ENCODE results near the gene DLG2. TPM values are rescaled to one million over a fixed set of nuclear protein-coding genes. Genes with fewer than 3 reads are reported as not detected.
"Not testable (repeated sequence)": the region's sequence is repeated elsewhere in the genome, so short reads cannot be mapped to it uniquely, and the experiment has no call there.

DLG2 gene
- total RNA-seq, 1 donor from 2014 or later = 0.26 TPM

DNA sequence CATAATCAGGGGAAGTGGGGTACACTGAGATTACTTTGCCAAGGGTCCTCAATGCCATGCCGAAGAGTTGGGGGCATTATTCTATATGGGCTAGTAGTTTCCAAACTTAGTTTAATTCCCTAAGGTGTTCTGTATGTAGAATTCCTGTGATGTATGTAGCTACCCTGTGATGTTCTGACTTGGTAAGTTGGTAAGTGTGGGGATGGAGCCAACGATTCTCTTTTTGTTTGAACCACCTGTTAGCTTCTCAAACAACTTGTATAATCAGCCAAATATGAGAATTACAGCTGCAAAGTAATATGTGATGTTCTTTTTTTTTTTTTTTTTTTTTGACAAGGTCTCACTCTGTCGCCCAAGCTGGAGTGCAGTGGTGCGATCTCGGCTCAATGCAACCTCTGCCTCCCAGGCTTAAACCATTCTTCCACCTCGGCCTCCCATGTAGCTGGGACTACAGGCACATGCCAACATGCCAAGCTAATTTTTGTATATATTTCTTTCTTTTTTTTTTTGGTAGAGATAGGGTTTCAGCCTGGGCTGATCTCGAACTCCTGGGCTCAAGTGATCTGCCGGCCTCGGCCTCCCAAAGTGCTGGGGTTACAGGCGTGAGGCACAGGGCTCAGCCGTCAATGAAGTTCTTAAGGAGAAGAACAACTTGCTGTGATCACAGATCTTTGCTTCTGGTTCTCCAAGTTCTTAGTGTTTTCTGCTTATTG lies 2025.8 kb downstream of the DLG2 start:
- DNase-seq (ENCODE audit: low read depth) (no peak), FAIRE-seq (no peak)
- Histone ChIP-seq H3K27me3 (ENCODE audit: control insufficient read depth, insufficient read depth, low read length) (no peaks in the 10 kb centered on the region), H3K4me3 (ENCODE audit: low read depth, low read length) (no peak overlapping the region), H3K36me3 (ENCODE audit: control insufficient read depth, insufficient read depth, low read length) (no peaks in the 10 kb centered on the region)
- TF ChIP-seq, protein P1, sequence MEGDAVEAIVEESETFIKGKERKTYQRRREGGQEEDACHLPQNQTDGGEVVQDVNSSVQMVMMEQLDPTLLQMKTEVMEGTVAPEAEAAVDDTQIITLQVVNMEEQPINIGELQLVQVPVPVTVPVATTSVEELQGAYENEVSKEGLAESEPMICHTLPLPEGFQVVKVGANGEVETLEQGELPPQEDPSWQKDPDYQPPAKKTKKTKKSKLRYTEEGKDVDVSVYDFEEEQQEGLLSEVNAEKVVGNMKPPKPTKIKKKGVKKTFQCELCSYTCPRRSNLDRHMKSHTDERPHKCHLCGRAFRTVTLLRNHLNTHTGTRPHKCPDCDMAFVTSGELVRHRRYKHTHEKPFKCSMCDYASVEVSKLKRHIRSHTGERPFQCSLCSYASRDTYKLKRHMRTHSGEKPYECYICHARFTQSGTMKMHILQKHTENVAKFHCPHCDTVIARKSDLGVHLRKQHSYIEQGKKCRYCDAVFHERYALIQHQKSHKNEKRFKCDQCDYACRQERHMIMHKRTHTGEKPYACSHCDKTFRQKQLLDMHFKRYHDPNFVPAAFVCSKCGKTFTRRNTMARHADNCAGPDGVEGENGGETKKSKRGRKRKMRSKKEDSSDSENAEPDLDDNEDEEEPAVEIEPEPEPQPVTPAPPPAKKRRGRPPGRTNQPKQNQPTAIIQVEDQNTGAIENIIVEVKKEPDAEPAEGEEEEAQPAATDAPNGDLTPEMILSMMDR (IDR thresholded peaks at IDR 0.05; ENCODE audit: insufficient read depth, low read length, severe bottlenecking) = no peak

DNA sequence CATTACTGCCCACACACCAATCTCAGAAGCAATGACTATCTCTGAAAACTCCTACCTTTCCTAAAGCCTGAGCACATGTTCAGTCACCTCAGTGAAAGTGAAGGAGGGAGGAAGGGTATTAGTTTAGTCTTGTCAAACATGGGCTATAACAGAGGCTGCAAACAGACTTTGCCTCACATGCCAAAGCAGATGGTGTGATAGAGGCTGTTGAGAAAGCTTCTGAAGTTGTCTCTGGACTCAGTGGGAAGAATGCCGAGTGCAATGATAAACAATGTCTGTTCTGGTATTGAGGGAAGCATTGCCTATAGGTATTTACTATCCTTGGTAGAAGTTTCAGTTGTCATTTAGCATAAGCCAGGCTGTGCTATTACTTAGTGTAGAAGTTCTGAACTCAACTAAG lies 2026.5 kb downstream of the DLG2 start:
- Histone ChIP-seq H3K27me3 (ENCODE audit: control insufficient read depth, insufficient read depth, low read length) (no peaks in the 10 kb centered on the region), H3K36me3 (ENCODE audit: control insufficient read depth, insufficient read depth, low read length) (no peaks in the 10 kb centered on the region), H3K4me3 (ENCODE audit: low read depth, low read length) (no peak overlapping the region)
- TF ChIP-seq, protein P1 (IDR thresholded peaks at IDR 0.05; ENCODE audit: insufficient read depth, low read length, severe bottlenecking) = no peak
- no peak for DNase-seq (ENCODE audit: low read depth)
- no peak for FAIRE-seq

DNA sequence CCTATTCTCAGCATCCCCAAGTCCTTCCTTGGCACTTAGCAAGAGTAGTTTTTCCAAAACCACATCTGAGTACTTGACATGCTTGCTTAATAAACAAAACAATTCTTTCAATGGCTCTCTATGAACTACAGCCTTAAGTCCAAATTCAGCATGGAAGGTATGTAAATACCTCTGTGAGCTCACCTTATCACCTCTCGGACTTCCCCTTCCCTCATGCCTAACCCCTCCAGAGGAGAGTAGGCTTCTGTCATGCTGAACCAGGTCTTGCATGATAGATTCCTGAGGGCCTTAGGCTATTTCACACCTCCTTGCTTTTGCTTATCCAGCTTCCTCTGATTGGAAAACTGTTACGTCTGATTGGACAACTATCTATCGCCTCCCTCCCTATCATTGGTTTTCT lies 2028.1 kb downstream of the DLG2 start:
- DNase-seq (ENCODE audit: low read depth) (no peak), FAIRE-seq (no peak)
- TF ChIP-seq, protein P1 (IDR thresholded peaks at IDR 0.05; ENCODE audit: insufficient read depth, low read length, severe bottlenecking) = no peak
- no peaks in the 10 kb centered on the region for H3K27me3 ChIP-seq (ENCODE audit: control insufficient read depth, insufficient read depth, low read length)
- no peaks in the 10 kb centered on the region for H3K36me3 ChIP-seq (ENCODE audit: control insufficient read depth, insufficient read depth, low read length)
- H3K4me3 ChIP-seq (ENCODE audit: low read depth, low read length) = no peak overlapping the region

DNA sequence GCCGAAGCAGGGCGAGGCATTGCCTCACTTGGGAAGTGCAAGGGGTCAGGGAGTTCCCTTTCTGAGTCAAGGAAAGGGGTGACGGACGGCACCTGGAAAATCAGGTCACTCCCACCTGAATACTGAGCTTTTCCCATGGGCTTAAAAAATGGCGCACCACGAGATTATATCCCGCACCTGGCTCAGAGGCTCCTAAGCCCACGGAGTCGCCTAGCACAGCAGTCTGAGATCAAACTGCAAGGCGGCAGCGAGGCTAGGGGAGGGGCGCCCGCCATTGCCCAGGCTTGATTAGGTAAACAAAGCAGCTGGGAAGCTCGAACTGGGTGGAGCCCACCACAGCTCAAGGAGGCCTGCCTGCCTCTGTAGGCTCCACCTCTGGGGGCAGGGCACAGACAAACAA lies 2039.3 kb downstream of the DLG2 start:
- H3K4me3 ChIP-seq (ENCODE audit: low read depth, low read length); FAIRE-seq; H3K36me3 ChIP-seq (ENCODE audit: control insufficient read depth, insufficient read depth, low read length); DNase-seq (ENCODE audit: low read depth); H3K27me3 ChIP-seq (ENCODE audit: control insufficient read depth, insufficient read depth, low read length): not testable (repeated sequence)

DNA sequence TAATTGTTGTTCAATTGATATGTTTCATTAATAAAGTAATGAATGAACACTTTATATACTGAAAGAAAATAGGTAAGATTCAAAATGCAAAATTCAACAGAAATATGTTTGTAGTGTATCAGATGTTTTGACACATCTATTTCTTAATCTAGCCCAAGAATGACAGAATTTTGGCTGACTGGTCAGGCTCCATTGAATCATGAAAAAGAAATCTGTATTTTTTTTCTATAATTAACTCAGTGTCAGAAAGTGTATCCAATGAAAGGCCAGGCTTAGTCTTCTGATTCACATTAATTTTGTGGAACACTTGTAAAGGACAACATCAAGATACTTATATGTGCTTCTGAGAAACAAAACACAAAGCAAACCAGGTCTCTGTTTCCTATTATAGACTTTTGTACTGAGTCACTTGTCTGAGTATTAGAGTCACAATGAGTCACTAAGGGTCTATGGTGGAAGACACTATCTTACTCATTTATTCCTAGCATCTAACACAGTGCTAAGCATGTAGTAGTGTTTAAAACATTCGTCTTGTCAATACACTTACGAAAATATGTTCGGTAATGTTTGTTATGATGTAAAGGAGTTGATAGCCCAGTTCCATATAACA lies 2043.3 kb downstream of the DLG2 start:
- TF ChIP-seq, protein P1 (IDR thresholded peaks at IDR 0.05; ENCODE audit: insufficient read depth, low read length, severe bottlenecking) = no peak
- Histone ChIP-seq H3K36me3 (ENCODE audit: control insufficient read depth, insufficient read depth, low read length) (no peaks in the 10 kb centered on the region), H3K27me3 (ENCODE audit: control insufficient read depth, insufficient read depth, low read length) (no peaks in the 10 kb centered on the region), H3K4me3 (ENCODE audit: low read depth, low read length) (no peak overlapping the region)
- peak; percentile 77 for FAIRE-seq
- DNase-seq (ENCODE audit: low read depth) = peak; percentile 92

DNA sequence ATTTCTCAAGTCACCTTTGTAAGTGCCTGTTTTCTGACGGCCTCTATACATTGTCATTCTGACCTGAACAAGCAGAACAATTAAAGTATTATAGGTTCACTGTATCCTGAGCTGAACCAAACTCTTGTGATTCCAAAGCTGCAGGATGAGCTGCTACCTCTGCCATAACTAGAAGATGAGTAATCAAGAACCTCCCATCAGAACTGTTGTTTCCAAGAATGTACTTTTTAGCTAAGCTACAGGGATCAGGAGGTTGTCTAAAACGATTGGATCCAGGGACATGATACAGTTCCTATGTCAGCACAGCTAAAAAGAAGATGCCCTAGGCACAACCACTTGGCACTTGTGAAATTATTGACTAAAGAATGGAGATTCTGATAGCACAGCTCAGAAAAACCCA lies 2052.6 kb downstream of the DLG2 start:
- TF ChIP-seq, protein P1 (IDR thresholded peaks at IDR 0.05; ENCODE audit: insufficient read depth, low read length, severe bottlenecking) = no peak
- no peaks in the 10 kb centered on the region for H3K36me3 ChIP-seq (ENCODE audit: control insufficient read depth, insufficient read depth, low read length)
- FAIRE-seq (no peak), DNase-seq (ENCODE audit: low read depth) (peak; percentile 42)
- H3K27me3 ChIP-seq (ENCODE audit: control insufficient read depth, insufficient read depth, low read length) = no peaks in the 10 kb centered on the region
- H3K4me3 ChIP-seq (ENCODE audit: low read depth, low read length) = no peak overlapping the region

Measured in bronchial epithelial cell (primary cell).